ENCODE data around the gene THSD7A. TPM values are rescaled to one million over a fixed set of nuclear protein-coding genes. Genes with fewer than 3 reads are reported as not detected.

Gene THSD7A
- total and polyA plus RNA-seq, 2 donors: 4.5 to 30.8 TPM

DNA sequence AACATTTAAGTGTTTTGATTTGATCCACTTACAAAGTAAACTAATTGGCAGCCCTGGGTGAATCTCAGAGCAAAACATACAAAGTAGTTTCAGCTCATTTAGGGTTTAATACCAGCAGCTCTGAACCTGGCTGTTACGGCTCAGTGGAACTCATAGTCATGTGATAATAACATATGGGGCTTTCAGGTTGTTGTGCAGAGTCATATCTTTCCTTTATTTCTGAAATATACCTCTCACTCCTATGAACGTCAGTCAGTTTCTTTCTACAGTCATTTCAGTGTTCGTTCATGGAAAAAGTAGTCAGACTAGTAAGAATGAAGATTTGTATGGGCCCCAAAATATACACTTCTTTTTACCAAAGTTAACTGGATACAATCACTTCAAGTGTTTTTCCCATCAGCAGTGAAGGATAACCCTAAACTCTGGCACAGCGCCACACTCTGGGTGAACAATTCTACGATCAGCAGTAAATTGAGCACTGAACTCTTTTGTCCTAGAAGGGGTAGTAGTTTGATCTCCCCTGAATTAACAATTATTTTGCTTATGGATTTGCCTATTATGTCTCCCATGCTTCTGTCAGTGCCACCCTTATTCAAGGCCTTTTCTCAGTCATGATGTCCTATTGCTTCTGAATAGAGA lies 218.6 kb downstream of the THSD7A start:
- Histone ChIP-seq H3K27ac (ENCODE audit: low read depth) (no peak overlapping the region), H3K4me3 (ENCODE audit: low read depth, low read length) (no peak overlapping the region), H3K4me1 (ENCODE audit: insufficient read depth) (no peaks in the 10 kb centered on the region), H3K36me3 (ENCODE audit: insufficient read depth) (no peaks in the 10 kb centered on the region)
- no peak for DNase-seq (ENCODE audit: extremely low spot score)
- WGBS: 92% methylated on average over 5 of the region's 5 CpGs

DNA sequence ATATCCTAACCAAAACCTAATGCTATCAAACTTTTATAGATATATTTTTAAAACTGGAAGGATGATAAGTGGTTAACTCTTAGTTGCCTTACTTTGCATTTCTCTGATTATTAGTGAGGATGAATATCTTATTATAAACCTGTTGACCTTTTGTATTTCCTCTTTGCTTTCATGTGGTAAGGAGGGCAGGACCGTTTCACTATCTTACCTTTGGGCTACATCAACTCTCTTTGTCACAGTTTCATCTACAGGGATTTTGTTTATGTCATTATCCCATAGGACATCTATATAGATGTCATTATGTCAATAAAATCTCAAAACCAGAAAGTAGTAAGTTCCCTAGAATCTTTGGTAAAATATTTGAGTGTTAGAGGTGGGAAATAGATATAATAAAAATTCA lies 219.3 kb downstream of the THSD7A start:
- no peak overlapping the region for H3K27ac ChIP-seq (ENCODE audit: low read depth)
- no peaks in the 10 kb centered on the region for H3K36me3 ChIP-seq (ENCODE audit: insufficient read depth)
- no peaks in the 10 kb centered on the region for H3K4me1 ChIP-seq (ENCODE audit: insufficient read depth)
- no peak for DNase-seq (ENCODE audit: extremely low spot score)
- 87% methylated on average over 1 of the region's 1 CpG for WGBS
- no peak overlapping the region for H3K4me3 ChIP-seq (ENCODE audit: low read depth, low read length)

DNA sequence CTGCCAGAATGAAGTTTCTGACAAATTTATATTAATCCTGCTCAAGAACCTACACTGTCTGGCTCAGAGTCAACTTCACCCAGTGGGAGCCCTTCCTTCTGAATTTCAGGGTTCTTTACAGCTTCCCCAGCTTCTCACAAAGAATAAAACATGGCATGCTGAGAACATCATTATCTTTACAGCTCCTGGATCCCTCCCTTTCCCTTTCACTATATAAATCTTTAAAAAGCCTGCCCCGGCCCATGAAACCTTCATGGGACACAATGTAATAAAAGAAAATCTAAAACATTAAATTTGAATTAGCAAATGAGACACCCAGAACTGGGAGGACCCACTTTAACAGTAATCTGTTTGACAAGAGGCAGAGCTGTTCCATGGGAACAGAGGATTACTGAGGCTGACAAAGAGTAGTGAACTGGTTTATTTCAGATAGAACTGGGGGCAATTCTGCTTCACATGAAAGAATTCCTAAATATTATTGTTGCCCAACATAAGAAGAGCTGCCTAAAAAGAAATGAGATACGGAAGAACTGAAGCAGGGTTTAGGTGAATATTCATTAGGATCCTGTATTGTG lies 222.8 kb downstream of the THSD7A start:
- no peak overlapping the region for H3K27ac ChIP-seq (ENCODE audit: low read depth)
- H3K4me1 ChIP-seq (ENCODE audit: insufficient read depth): no peaks in the 10 kb centered on the region
- no peaks in the 10 kb centered on the region for H3K36me3 ChIP-seq (ENCODE audit: insufficient read depth)
- H3K4me3 ChIP-seq (ENCODE audit: low read depth, low read length): no peak overlapping the region
- DNase-seq (ENCODE audit: extremely low spot score): no peak
- 56% methylated on average over 2 of the region's 2 CpGs for WGBS

DNA sequence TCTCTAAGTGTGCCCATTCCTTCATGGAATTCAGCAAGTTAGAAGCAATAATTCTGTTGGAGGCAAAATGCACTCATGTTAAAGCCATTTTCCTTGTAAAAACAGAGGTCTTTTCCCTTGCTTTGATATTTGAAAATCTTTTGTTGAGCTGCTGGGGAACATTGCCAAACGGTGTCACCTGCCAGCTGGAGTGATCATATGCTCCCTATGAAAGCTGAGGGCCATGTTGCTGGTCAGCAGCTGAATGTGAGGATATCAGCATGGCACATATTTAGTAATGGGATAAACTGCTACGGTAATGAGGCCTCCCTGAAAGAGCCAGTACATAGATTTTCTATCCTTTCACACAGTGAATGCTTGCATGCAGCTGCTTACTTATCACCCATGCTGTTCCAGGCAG lies 224.3 kb downstream of the THSD7A start:
- Histone ChIP-seq H3K27ac (ENCODE audit: low read depth) (no peak overlapping the region), H3K4me3 (ENCODE audit: low read depth, low read length) (no peak overlapping the region), H3K4me1 (ENCODE audit: insufficient read depth) (no peaks in the 10 kb centered on the region), H3K36me3 (ENCODE audit: insufficient read depth) (no peaks in the 10 kb centered on the region)
- 25% methylated on average over 2 of the region's 2 CpGs for WGBS
- no peak for DNase-seq (ENCODE audit: extremely low spot score)

DNA sequence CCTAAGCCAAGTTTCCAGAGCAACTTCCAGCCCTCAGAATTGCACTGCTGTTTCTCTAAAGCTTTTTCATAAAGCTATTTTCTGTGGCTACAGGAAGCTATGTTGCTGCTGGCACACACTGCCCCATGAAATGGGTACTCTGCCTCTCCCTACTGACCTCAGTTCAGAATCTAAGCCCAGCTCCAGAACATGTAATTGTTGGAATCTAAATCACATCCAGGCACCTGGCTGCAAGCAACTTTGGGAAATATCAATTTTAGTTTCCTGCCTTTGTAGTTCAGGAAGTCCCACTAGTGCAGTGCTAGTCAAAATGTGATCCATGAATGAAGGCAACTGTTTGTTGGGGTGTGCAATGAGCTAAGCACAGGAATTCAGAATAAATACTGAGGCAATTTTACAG lies 226.2 kb downstream of the THSD7A start:
- Histone ChIP-seq H3K36me3 (ENCODE audit: insufficient read depth) (no peaks in the 10 kb centered on the region), H3K4me3 (ENCODE audit: low read depth, low read length) (no peak overlapping the region), H3K4me1 (ENCODE audit: insufficient read depth) (no peaks in the 10 kb centered on the region), H3K27ac (ENCODE audit: low read depth) (no peak overlapping the region)
- DNase-seq (ENCODE audit: extremely low spot score): no peak

DNA sequence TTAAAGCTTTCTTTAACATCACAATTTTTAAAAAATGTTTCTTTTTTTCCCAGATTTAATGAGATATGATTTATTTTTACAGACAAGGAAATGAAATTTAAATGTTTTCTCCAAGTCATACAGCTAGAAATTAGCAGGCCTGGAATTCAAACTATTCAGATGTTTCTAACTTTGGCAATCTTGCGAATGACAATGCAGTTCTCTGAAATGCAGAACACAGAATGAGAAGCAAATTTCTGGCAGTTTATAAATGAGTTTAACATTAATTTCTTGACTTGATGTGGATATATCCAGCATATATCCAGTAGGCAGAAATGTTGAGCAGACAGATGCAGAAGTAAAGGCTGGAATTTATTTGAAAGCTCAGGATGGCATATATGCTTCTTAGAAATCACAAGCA lies 227.5 kb downstream of the THSD7A start:
- no peaks in the 10 kb centered on the region for H3K36me3 ChIP-seq (ENCODE audit: insufficient read depth)
- DNase-seq (ENCODE audit: extremely low spot score): no peak
- no peaks in the 10 kb centered on the region for H3K4me1 ChIP-seq (ENCODE audit: insufficient read depth)
- WGBS: 56% methylated on average over 1 of the region's 1 CpG
- no peak overlapping the region for H3K27ac ChIP-seq (ENCODE audit: low read depth)
- no peak overlapping the region for H3K4me3 ChIP-seq (ENCODE audit: low read depth, low read length)

DNA sequence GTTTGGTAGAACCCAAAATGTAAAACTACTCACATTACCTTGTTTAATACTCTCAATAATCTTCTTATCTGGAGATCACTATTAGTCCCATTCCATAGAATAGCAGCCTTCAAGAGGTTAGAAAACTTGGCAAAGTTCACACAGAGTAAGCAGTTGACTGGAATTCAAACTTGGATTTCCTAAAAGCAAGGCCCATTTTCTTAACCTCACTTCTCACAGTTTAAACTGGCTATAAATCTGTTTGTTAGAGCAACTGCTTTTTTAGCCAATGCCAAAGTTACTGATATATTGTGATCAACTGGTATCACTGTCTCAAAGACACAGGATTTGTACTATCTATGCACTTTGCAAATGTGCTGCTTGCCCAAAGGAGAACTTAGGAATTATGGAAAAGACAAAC lies 230.2 kb downstream of the THSD7A start:
- Histone ChIP-seq H3K4me3 (ENCODE audit: low read depth, low read length) (no peak overlapping the region), H3K36me3 (ENCODE audit: insufficient read depth) (no peaks in the 10 kb centered on the region), H3K4me1 (ENCODE audit: insufficient read depth) (no peaks in the 10 kb centered on the region), H3K27ac (ENCODE audit: low read depth) (no peak overlapping the region)
- no peak for DNase-seq (ENCODE audit: extremely low spot score)

DNA sequence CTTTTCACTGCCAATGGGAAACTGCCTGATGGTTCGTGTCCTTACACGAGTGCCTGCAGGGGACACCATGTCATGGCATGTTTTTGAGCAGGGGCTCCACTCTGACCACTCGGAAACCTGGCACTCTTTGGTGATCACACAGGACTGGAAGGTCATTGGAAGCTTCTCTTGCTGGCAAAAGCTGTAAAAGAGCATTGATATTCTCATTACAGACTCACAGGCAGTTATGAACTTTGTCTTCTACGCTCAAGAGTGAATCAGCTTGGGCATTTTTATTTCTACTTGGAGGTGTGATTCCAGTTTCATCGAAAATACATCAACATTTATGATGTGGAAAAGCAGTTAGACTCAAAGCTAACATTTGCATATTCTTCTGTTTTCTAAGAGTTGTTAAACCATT lies 238.7 kb downstream of the THSD7A start:
- Histone ChIP-seq H3K27ac (ENCODE audit: low read depth) (no peak overlapping the region), H3K4me3 (ENCODE audit: low read depth, low read length) (no peak overlapping the region), H3K4me1 (ENCODE audit: insufficient read depth) (peaks cover 2% of the 10 kb centered on the region), H3K36me3 (ENCODE audit: insufficient read depth) (no peaks in the 10 kb centered on the region)
- DNase-seq (ENCODE audit: extremely low spot score): no peak
- 69% methylated on average over 5 of the region's 5 CpGs for WGBS

DNA sequence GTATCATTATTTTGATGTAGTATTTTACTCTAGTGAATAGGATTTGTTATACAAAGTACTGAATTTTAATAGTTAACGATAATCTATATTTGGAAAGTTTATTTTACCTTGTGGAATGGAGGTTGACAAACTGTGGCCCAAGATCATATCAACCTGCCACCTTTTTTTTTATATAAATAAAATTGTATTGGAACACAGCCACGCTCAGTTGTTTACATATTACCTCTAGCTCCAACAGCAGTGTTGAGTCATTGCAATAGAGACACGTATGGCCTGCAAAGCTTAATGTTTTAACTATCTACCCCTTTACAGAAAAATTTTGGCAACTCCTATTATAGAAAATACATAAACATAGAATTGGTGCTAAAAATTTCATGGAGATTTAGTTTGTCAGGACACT lies 239.3 kb downstream of the THSD7A start:
- Histone ChIP-seq H3K4me3 (ENCODE audit: low read depth, low read length) (no peak overlapping the region), H3K36me3 (ENCODE audit: insufficient read depth) (no peaks in the 10 kb centered on the region), H3K4me1 (ENCODE audit: insufficient read depth) (peaks cover 2% of the 10 kb centered on the region), H3K27ac (ENCODE audit: low read depth) (no peak overlapping the region)
- no peak for DNase-seq (ENCODE audit: extremely low spot score)
- WGBS: 46% methylated on average over 3 of the region's 3 CpGs

DNA sequence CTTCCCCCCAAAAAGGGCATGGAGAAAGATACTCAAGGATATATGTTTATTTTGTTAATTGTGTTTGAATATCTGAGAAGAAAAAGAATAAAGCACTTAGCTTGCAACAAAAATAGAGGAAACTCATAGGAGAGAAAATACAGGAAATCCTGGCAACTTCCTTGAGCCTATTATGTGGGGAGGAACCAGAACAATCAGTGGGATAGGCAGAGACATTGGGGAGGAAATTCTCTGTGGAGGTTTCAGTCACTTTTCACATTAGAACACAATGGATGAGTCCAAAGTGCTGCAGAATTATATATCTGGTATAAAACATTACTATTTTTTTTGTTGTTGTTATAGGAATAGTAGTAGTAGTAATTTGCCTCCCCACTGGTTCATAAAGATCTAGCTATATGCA lies 240.1 kb downstream of the THSD7A start:
- H3K36me3 ChIP-seq (ENCODE audit: insufficient read depth): no peaks in the 10 kb centered on the region
- H3K4me3 ChIP-seq (ENCODE audit: low read depth, low read length): no peak overlapping the region
- H3K27ac ChIP-seq (ENCODE audit: low read depth): no peak overlapping the region
- peaks cover 2% of the 10 kb centered on the region for H3K4me1 ChIP-seq (ENCODE audit: insufficient read depth)
- no peak for DNase-seq (ENCODE audit: extremely low spot score)

DNA sequence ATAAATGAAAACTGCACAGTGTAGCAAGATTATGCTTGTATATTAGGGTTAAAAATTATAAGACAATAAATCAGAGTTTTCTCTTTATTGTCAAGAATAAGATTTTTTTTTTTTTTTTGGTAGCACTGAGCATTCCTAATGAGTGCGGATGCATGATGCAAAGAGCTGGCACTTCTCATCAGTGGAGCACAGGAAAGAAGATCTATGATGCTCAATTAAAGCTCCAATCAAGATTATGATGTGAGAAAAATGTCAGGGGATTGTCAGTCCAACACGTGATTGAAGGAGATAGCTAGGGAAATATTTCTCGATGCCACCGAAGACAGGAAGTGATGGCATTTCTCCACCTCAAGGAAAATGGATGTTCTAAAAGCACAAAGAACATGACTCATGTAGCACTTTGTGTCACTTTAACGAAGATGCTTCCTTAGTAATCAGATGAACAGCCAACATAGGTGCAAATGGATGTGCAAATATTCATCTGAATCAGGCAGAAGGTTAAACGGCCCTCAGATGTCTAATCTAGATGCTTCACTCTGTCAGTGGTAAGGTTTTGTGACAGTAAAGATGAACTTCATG lies 240.9 kb downstream of the THSD7A start:
- Histone ChIP-seq H3K4me3 (ENCODE audit: low read depth, low read length) (no peak overlapping the region), H3K27ac (ENCODE audit: low read depth) (no peak overlapping the region), H3K4me1 (ENCODE audit: insufficient read depth) (peaks cover 2% of the 10 kb centered on the region), H3K36me3 (ENCODE audit: insufficient read depth) (no peaks in the 10 kb centered on the region)
- 81% methylated on average over 6 of the region's 6 CpGs for WGBS
- no peak for DNase-seq (ENCODE audit: extremely low spot score)

DNA sequence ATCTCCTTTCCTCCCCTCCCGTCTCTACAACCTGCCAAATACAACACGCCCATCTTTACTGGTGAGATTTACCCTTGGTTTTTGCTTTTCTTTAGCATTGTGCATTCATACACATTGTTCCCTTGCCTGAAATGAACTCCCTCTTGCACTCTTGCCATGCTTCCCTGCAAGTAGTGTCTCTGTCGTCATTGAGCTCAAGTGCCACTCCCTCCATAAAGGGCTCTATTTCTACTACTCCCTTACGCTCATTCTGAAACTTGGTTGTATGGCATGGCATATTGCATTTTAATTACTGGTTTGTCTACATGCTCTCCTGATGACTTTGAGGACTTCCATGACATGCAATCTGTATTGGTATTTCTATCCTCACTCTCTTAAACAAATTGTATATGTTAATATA lies 242.7 kb downstream of the THSD7A start:
- no peak overlapping the region for H3K4me3 ChIP-seq (ENCODE audit: low read depth, low read length)
- no peak overlapping the region for H3K27ac ChIP-seq (ENCODE audit: low read depth)
- H3K4me1 ChIP-seq (ENCODE audit: insufficient read depth): peaks cover 2% of the 10 kb centered on the region
- H3K36me3 ChIP-seq (ENCODE audit: insufficient read depth): no peaks in the 10 kb centered on the region
- DNase-seq (ENCODE audit: extremely low spot score): no peak
- 94% methylated on average over 4 of the region's 4 CpGs for WGBS

DNA sequence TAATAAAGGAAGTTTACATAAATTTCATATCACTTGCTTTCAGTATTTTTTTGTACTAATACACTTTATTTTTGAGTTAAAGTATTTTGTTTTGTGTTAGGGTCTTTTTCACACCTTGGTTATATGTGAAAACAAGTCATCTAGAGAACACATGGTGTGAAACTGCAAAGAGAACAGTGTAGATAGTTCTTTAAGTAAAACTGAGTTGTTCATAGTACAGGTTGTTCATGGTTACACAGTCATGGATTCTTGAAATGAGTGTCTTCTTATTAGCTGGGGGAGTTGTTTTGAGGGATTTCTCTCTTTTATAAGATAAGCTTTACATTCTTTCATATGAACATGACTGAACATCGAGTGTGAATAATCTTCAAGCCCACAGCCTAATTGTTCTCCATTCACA lies 244.2 kb downstream of the THSD7A start:
- no peaks in the 10 kb centered on the region for H3K4me1 ChIP-seq (ENCODE audit: insufficient read depth)
- WGBS: 78% methylated on average over 1 of the region's 1 CpG
- no peak overlapping the region for H3K27ac ChIP-seq (ENCODE audit: low read depth)
- no peak for DNase-seq (ENCODE audit: extremely low spot score)
- no peak overlapping the region for H3K4me3 ChIP-seq (ENCODE audit: low read depth, low read length)
- no peaks in the 10 kb centered on the region for H3K36me3 ChIP-seq (ENCODE audit: insufficient read depth)

DNA sequence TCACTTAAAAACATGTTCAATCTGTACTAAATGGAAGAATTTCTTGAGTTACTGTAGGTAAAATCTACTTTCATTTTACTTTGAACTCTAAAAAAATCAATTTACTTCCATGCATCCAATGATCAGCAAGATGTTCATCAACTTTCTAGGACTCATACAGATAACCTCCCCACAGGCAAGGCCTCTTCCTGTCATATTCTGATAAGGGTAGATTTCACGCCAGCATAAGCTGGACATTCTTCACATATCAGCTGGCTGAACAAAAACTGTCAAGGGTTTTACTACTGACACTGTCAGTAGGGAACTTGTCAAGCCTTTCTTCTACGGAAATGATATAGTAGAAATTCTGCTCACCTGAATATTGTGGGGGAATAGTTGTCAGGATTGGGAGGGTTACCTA lies 244.9 kb downstream of the THSD7A start:
- 89% methylated on average over 2 of the region's 2 CpGs for WGBS
- Histone ChIP-seq H3K27ac (ENCODE audit: low read depth) (no peak overlapping the region), H3K4me3 (ENCODE audit: low read depth, low read length) (no peak overlapping the region), H3K4me1 (ENCODE audit: insufficient read depth) (no peaks in the 10 kb centered on the region), H3K36me3 (ENCODE audit: insufficient read depth) (no peaks in the 10 kb centered on the region)
- no peak for DNase-seq (ENCODE audit: extremely low spot score)

Measured in urinary bladder (tissue), 4 donors.